H9 (cell line): ENCODE measurements around the gene EML3. TPM values are rescaled to one million over a fixed set of nuclear protein-coding genes. Genes with fewer than 3 reads are reported as not detected.

Experiments
- DNase-seq: peaks from one replicate; pipeline ENCODE4 v3.0.0-alpha.2; 2017
- H2AFZ ChIP-seq: one replicate; pipeline ENCODE4 v1.6.1; 2013; ENCODE audit warnings: mild to moderate bottlenecking, low read length, control low read depth, moderate library complexity
- H2AK5ac ChIP-seq: 2 replicates; pipeline ENCODE4 v1.6.1; 2013; ENCODE audit warnings: low read length, control low read depth, mixed read lengths; ENCODE audit not compliant: insufficient read length
- H2BK120ac ChIP-seq: one replicate; pipeline ENCODE4 v1.6.1; 2013; ENCODE audit warnings: low read depth, mild to moderate bottlenecking, low read length, control low read depth, inconsistent platforms; ENCODE audit not compliant: poor library complexity, severe bottlenecking
- H2BK12ac ChIP-seq: 2 replicates; pipeline ENCODE4 v1.6.1; 2013; ENCODE audit warnings: low read length, control low read depth, mixed read lengths, low read depth; ENCODE audit not compliant: insufficient read length
- H2BK15ac ChIP-seq: 2 replicates; pipeline ENCODE4 v1.6.1; 2013; ENCODE audit warnings: low read depth, low read length, control low read depth
- H2BK20ac ChIP-seq: one replicate; pipeline ENCODE4 v1.6.1; 2013; ENCODE audit warnings: low read depth, mild to moderate bottlenecking, low read length, control low read depth, inconsistent platforms; ENCODE audit not compliant: poor library complexity, severe bottlenecking
- H2BK5ac ChIP-seq: 2 replicates; pipeline ENCODE4 v1.6.1; 2013; ENCODE audit warnings: low read length, control low read depth, mixed read lengths; ENCODE audit not compliant: insufficient read length
- H3K14ac ChIP-seq: 2 replicates; pipeline ENCODE4 v1.6.1; 2013; ENCODE audit warnings: low read length, control low read depth; ENCODE audit not compliant: insufficient read depth
- H3K18ac ChIP-seq: 2 replicates; pipeline ENCODE4 v1.6.1; 2013; ENCODE audit warnings: low read depth, mild to moderate bottlenecking, mixed read lengths, low read length, control low read depth; ENCODE audit not compliant: insufficient read length
- H3K23ac ChIP-seq: 2 replicates; pipeline ENCODE4 v1.6.1; 2013; ENCODE audit warnings: low read length, control low read depth, mixed read lengths, low read depth; ENCODE audit not compliant: insufficient read length
- H3K23me2 ChIP-seq: 2 replicates; pipeline ENCODE4 v1.6.1; 2013; ENCODE audit warnings: low read depth, mild to moderate bottlenecking, mixed read lengths, low read length, control low read depth; ENCODE audit not compliant: insufficient read length, poor library complexity, severe bottlenecking
- H3K27ac ChIP-seq: 2 replicates; pipeline ENCODE4 v1.5.1; 2013; ENCODE audit warnings: low read length, control low read depth, mixed read lengths, low read depth; ENCODE audit not compliant: insufficient read length
- H3K27me3 ChIP-seq: 2 replicates; pipeline ENCODE4 v1.6.1; 2013; ENCODE audit warnings: low read length, control low read depth, inconsistent platforms; ENCODE audit not compliant: insufficient read depth
- H3K4ac ChIP-seq: 2 replicates; pipeline ENCODE4 v1.6.1; 2013; ENCODE audit warnings: low read depth, mild to moderate bottlenecking, control low read depth, inconsistent platforms, low read length, moderate library complexity
- H3K4me1 ChIP-seq: 2 replicates; pipeline ENCODE4 v1.6.1; 2013; ENCODE audit warnings: low read length, control low read depth, inconsistent platforms; ENCODE audit not compliant: insufficient read depth
- H3K4me2 ChIP-seq: 2 replicates; pipeline ENCODE4 v1.6.1; 2013; ENCODE audit warnings: low read length, control low read depth, mixed read lengths; ENCODE audit not compliant: insufficient read length, insufficient read depth
- H3K56ac ChIP-seq: 2 replicates; pipeline ENCODE4 v1.6.1; 2013; ENCODE audit warnings: low read depth, mild to moderate bottlenecking, mixed read lengths, low read length, control low read depth; ENCODE audit not compliant: insufficient read length
- H3K79me1 ChIP-seq: 2 replicates; pipeline ENCODE4 v1.6.1; 2013; ENCODE audit warnings: low read depth, mild to moderate bottlenecking, moderate library complexity, low read length, control low read depth, inconsistent platforms; ENCODE audit not compliant: insufficient read depth, poor library complexity, severe bottlenecking
- H3K79me2 ChIP-seq: 2 replicates; pipeline ENCODE4 v1.6.1; 2013; ENCODE audit warnings: low read length, control low read depth, inconsistent platforms; ENCODE audit not compliant: insufficient read depth
- H3K9ac ChIP-seq: 2 replicates; pipeline ENCODE4 v1.6.1; 2013; ENCODE audit warnings: low read length, control low read depth, mixed read lengths; ENCODE audit not compliant: insufficient read length; ENCODE audit errors: extremely low read depth
- H3K9me3 ChIP-seq: one replicate; pipeline ENCODE4 v1.6.1; 2013; ENCODE audit warnings: low read depth, low read length, inconsistent platforms; ENCODE audit not compliant: control insufficient read depth
- H3T11ph ChIP-seq: one replicate; pipeline ENCODE4 v1.6.1; 2013; ENCODE audit warnings: mild to moderate bottlenecking, low read length, control low read depth, inconsistent platforms
- H4K20me1 ChIP-seq: one replicate; pipeline ENCODE4 v1.6.1; 2013; ENCODE audit not compliant: control insufficient read depth, insufficient read length, insufficient read depth
- H4K5ac ChIP-seq: 2 replicates; pipeline ENCODE4 v1.6.1; 2013; ENCODE audit warnings: low read depth, mild to moderate bottlenecking, mixed read lengths, low read length, control low read depth; ENCODE audit not compliant: insufficient read length
- H4K8ac ChIP-seq: replicated peaks from 2 replicates; pipeline ENCODE4 v1.6.1; 2013; ENCODE audit warnings: low read length, control low read depth, mixed read lengths, low read depth; ENCODE audit not compliant: insufficient read length
- H4K91ac ChIP-seq: 2 replicates; pipeline ENCODE4 v1.6.1; 2013; ENCODE audit warnings: low read depth, mild to moderate bottlenecking, moderate library complexity, mixed read lengths, low read length, control low read depth; ENCODE audit not compliant: insufficient read length
- H3K27ac Mint-ChIP-seq, 3 experiments: 2 replicates in 2 of 3; 3 replicates in 1 of 3; pipeline ENCODE4 v1.8.0; 2020 to 2021; ENCODE audit warnings: mixed read lengths in 3 of 3, mild to moderate bottlenecking in 1 of 3, moderate library complexity in 1 of 3
- H3K27me3 Mint-ChIP-seq: 2 replicates; pipeline ENCODE4 v1.8.0; 2021; ENCODE audit warnings: low read depth, mild to moderate bottlenecking, moderate library complexity, mixed read lengths
- H3K36me3 Mint-ChIP-seq, 3 experiments: 2 replicates in 2 of 3; 3 replicates in 1 of 3; pipeline ENCODE4 v1.8.0; 2020 to 2021; ENCODE audit warnings: low read depth in 3 of 3, mixed read lengths in 3 of 3; ENCODE audit not compliant: insufficient read depth in 1 of 3
- H3K4me1 Mint-ChIP-seq, 2 experiments: 2 replicates each; pipeline ENCODE4 v1.8.0; 2020; ENCODE audit warnings: mixed read lengths in 2 of 2
- H3K4me3 Mint-ChIP-seq, 2 experiments: 2 replicates in 1 of 2; 3 replicates in 1 of 2; pipeline ENCODE4 v1.8.0; 2020 to 2021; ENCODE audit warnings: mild to moderate bottlenecking in 2 of 2, mixed read lengths in 2 of 2, moderate library complexity in 1 of 2
- H3K9me3 Mint-ChIP-seq, 2 experiments: 2 replicates in 1 of 2; 3 replicates in 1 of 2; pipeline ENCODE4 v1.8.0; 2020; ENCODE audit warnings: mild to moderate bottlenecking in 2 of 2, mixed read lengths in 2 of 2, moderate library complexity in 1 of 2
- WGBS: extraction: QIAGEN DNeasy Blood & Tissue Kit; methylation state at CpG from one replicate; pipeline ENCODE4 v1.1.7; 2013; ENCODE audit warnings: missing lambda C conversion rate, low lambda C conversion rate, mixed read lengths; ENCODE audit not compliant: insufficient read length; ENCODE audit errors: extremely low coverage; 5-methylcytosine and 5-hydroxymethylcytosine counted together
- total RNA-seq: library from RNA; stranded (reverse); gene quantifications from 2 replicates; pipeline ENCODE4 v1.2.1, GENCODE V29; 2021
- TF ChIP-seq, protein P1 (sequence below): fragments of 200-600 bp; sonication (generic); conservative IDR thresholded peaks from 3 replicates; pipeline ENCODE4 v1.8.0; 2021; ENCODE audit warnings: antibody characterized with exemption, mild to moderate bottlenecking

Gene EML3
- total RNA-seq, 1 experiment from 2014 or later, result 35.3 TPM

- peak; percentile 40 for DNase-seq
- H3K9ac ChIP-seq, result no peak overlapping the region
Observed at GRCh38 chr11:62646825-62647608, 34.4 kb upstream of the EML3 start.

More at GRCh38 chr11:62646825-62647608, 34.4 kb upstream of the EML3 start:
- Mint-ChIP-seq H3K36me3 (peaks cover 14 to 46% (median 29%) of the 10 kb centered on the region in 3 experiments), H3K4me3 (peak overlapping the region; percentile 98 to 100), H3K27ac (peak overlapping the region in 1 of 3 experiments; percentile 59; a peak in 1 of 7 replicates), H3K9me3 (no peaks in the 10 kb centered on the region), H3K4me1 (peaks cover 7 to 9% of the 10 kb centered on the region in 2 experiments), H3K27me3 (no peaks in the 10 kb centered on the region)
- H3K23me2 ChIP-seq, result peaks cover 5% of the 10 kb centered on the region
- no peak overlapping the region for H4K5ac ChIP-seq
- no peak overlapping the region for H2BK12ac ChIP-seq
- no peak overlapping the region for H2AFZ ChIP-seq
- no peak overlapping the region for H3K14ac ChIP-seq
- TF ChIP-seq, protein P1, sequence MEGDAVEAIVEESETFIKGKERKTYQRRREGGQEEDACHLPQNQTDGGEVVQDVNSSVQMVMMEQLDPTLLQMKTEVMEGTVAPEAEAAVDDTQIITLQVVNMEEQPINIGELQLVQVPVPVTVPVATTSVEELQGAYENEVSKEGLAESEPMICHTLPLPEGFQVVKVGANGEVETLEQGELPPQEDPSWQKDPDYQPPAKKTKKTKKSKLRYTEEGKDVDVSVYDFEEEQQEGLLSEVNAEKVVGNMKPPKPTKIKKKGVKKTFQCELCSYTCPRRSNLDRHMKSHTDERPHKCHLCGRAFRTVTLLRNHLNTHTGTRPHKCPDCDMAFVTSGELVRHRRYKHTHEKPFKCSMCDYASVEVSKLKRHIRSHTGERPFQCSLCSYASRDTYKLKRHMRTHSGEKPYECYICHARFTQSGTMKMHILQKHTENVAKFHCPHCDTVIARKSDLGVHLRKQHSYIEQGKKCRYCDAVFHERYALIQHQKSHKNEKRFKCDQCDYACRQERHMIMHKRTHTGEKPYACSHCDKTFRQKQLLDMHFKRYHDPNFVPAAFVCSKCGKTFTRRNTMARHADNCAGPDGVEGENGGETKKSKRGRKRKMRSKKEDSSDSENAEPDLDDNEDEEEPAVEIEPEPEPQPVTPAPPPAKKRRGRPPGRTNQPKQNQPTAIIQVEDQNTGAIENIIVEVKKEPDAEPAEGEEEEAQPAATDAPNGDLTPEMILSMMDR, result no peak
- no peak overlapping the region for H2AK5ac ChIP-seq
- no CpG with 5 or more reads among the region's 32 CpGs for WGBS
- H3K4me2 ChIP-seq, result peak overlapping the region; percentile 39
- peaks cover 12% of the 10 kb centered on the region; the same call in 1 of the 2 replicates for H3K79me2 ChIP-seq
- H2BK15ac ChIP-seq, result no peak overlapping the region
- no peak overlapping the region for H3K27ac ChIP-seq
- no peaks in the 10 kb centered on the region for H3K27me3 ChIP-seq
- H3K18ac ChIP-seq, result no peak overlapping the region
- H2BK20ac ChIP-seq, result no peak overlapping the region
- no peak overlapping the region for H3K4ac ChIP-seq
- no peak overlapping the region for H2BK120ac ChIP-seq
- no peak overlapping the region for H4K91ac ChIP-seq
- H2BK5ac ChIP-seq, result no peak overlapping the region
- H3K9me3 ChIP-seq, result no peaks in the 10 kb centered on the region
- H4K8ac ChIP-seq, result no peak overlapping the region
- H3T11ph ChIP-seq, result no peak overlapping the region
- no peaks in the 10 kb centered on the region for H4K20me1 ChIP-seq
- H3K56ac ChIP-seq, result no peak overlapping the region
- H3K79me1 ChIP-seq, result no peaks in the 10 kb centered on the region
- H3K4me1 ChIP-seq, result peaks cover 3% of the 10 kb centered on the region; the same call in 1 of the 2 replicates
- no peak overlapping the region for H3K23ac ChIP-seq
